Loucy (cell line): ENCODE data around the gene TBC1D3B.
"Not testable (repeated sequence)": the region's sequence is repeated elsewhere in the genome, so short reads cannot be mapped to it uniquely, and the experiment has no call there.

Experiments used
- H2AFZ ChIP-seq: fragments of 200-600 bp; sonication (generic); 2 replicates; pipeline ENCODE4 v1.6.0; 2016; ENCODE audit warnings: antibody characterized with exemption, mild to moderate bottlenecking, low read length, moderate library complexity
- H3F3A ChIP-seq: fragments of 200-600 bp; 2 replicates; pipeline ENCODE4 v1.6.0; 2016; ENCODE audit warnings: antibody characterized with exemption, low read depth, mild to moderate bottlenecking
- H3K27me3 ChIP-seq: fragments of 200-600 bp; sonication (generic); 2 replicates; pipeline ENCODE4 v1.6.1; 2014; ENCODE audit warnings: low read length, mild to moderate bottlenecking; ENCODE audit not compliant: insufficient read depth, poor library complexity, severe bottlenecking
- H3K36me3 ChIP-seq: fragments of 200-600 bp; sonication (generic); 2 replicates; pipeline ENCODE4 v1.6.1; 2016; ENCODE audit warnings: low read length; ENCODE audit not compliant: insufficient read depth
- H3K4me1 ChIP-seq: fragments of 200-600 bp; sonication (generic); 2 replicates; pipeline ENCODE4 v1.5.1; 2014; ENCODE audit warnings: low read length, mild to moderate bottlenecking; ENCODE audit not compliant: insufficient read depth, poor library complexity, severe bottlenecking
- H3K4me2 ChIP-seq: fragments of 200-600 bp; sonication (generic); 2 replicates; pipeline ENCODE4 v1.6.0; 2014; ENCODE audit warnings: antibody characterized with exemption, low read length, low read depth, mild to moderate bottlenecking; ENCODE audit not compliant: poor library complexity, severe bottlenecking
- H3K4me3 ChIP-seq: fragments of 200-600 bp; sonication (generic); 2 replicates; pipeline ENCODE4 v1.5.1; 2014; ENCODE audit warnings: low read length, mild to moderate bottlenecking, mixed read lengths; ENCODE audit not compliant: poor library complexity, severe bottlenecking
- H3K79me2 ChIP-seq: fragments of 200-600 bp; sonication (generic); 2 replicates; pipeline ENCODE4 v1.6.1; 2014; ENCODE audit warnings: low read length; ENCODE audit not compliant: insufficient read depth
- H3K9ac ChIP-seq: fragments of 200-600 bp; sonication (generic); 2 replicates; pipeline ENCODE4 v1.6.0; 2014; ENCODE audit warnings: mild to moderate bottlenecking, low read depth, low read length, moderate library complexity; ENCODE audit not compliant: poor library complexity, severe bottlenecking
- H3K9me2 ChIP-seq: fragments of 200-600 bp; sonication (generic); replicated peaks from 2 replicates; pipeline ENCODE4 v1.6.1; 2016; ENCODE audit warnings: low read depth, low read length, mixed read lengths
- H3K9me3 ChIP-seq: fragments of 200-600 bp; sonication (generic); 2 replicates; pipeline ENCODE4 v1.6.1; 2014; ENCODE audit warnings: mild to moderate bottlenecking, antibody characterized with exemption, low read length, low read depth; ENCODE audit not compliant: insufficient read depth
- H4K20me1 ChIP-seq: fragments of 200-600 bp; sonication (generic); 2 replicates; pipeline ENCODE4 v1.6.0; 2014; ENCODE audit warnings: antibody characterized with exemption, low read length, mild to moderate bottlenecking; ENCODE audit not compliant: insufficient read depth, poor library complexity, severe bottlenecking
- CTCF ChIP-seq: fragments of 200-600 bp; sonication (generic); conservative IDR thresholded peaks from 2 replicates; pipeline ENCODE4 v1.5.1; 2014; ENCODE audit warnings: mild to moderate bottlenecking, antibody characterized with exemption, low read length
- EZH2phosphoT487 ChIP-seq: fragments of 200-600 bp; IDR thresholded peaks from 2 replicates; pipeline ENCODE4 v1.6.1; 2018; ENCODE audit warnings: antibody characterized with exemption, mild to moderate bottlenecking, moderate library complexity, borderline replicate concordance

The TBC1D3B gene

GRCh38 chr17:36212272-36212605, 35.8 kb upstream of the TBC1D3B start:
- no peak overlapping the region for H3K4me2 ChIP-seq
- H2AFZ ChIP-seq: no peak overlapping the region
- no peak overlapping the region for H3K4me3 ChIP-seq
- H3K4me1 ChIP-seq: no peaks in the 10 kb centered on the region
- H3K9me3 ChIP-seq: no peaks in the 10 kb centered on the region
- no peaks in the 10 kb centered on the region for H3K79me2 ChIP-seq
- no peaks in the 10 kb centered on the region for H3K9me2 ChIP-seq
- no peaks in the 10 kb centered on the region for H3K36me3 ChIP-seq
- no peak overlapping the region for H3K9ac ChIP-seq
- no peaks in the 10 kb centered on the region for H3K27me3 ChIP-seq
- no peaks in the 10 kb centered on the region for H4K20me1 ChIP-seq
- no peak for TF ChIP-seq CTCF
- TF ChIP-seq EZH2phosphoT487: no peak
- H3F3A ChIP-seq: no peaks in the 10 kb centered on the region

- H3K9me3 ChIP-seq, H3K4me2 ChIP-seq, H3K79me2 ChIP-seq, H3K4me3 ChIP-seq, H3F3A ChIP-seq, H3K9me2 ChIP-seq, H4K20me1 ChIP-seq, H2AFZ ChIP-seq, H3K9ac ChIP-seq, H3K36me3 ChIP-seq, H3K4me1 ChIP-seq, H3K27me3 ChIP-seq: not testable (repeated sequence)
Observed at GRCh38 chr17:36211484-36212271, 35.2 kb upstream of the TBC1D3B start.

GRCh38 chr17:36210439-36211211, 34.2 kb upstream of the TBC1D3B start, which contains the start of gene CCL4L2:
CCL4L2 (plus strand) TSS chr17:36211063.
- H3K36me3 ChIP-seq, H3K27me3 ChIP-seq, H3K4me3 ChIP-seq: not testable (repeated sequence)

GRCh38 chr17:36209575-36209974, 33.1 kb upstream of the TBC1D3B start:
- H3K4me3 ChIP-seq: no peak overlapping the region
- no peaks in the 10 kb centered on the region for H3K9me2 ChIP-seq
- no peaks in the 10 kb centered on the region for H3K9me3 ChIP-seq
- H3K36me3 ChIP-seq: no peaks in the 10 kb centered on the region
- no peaks in the 10 kb centered on the region for H3K4me1 ChIP-seq
- H3K27me3 ChIP-seq: no peaks in the 10 kb centered on the region
- H3F3A ChIP-seq: no peaks in the 10 kb centered on the region
- H4K20me1 ChIP-seq: no peaks in the 10 kb centered on the region
- no peaks in the 10 kb centered on the region for H3K79me2 ChIP-seq
- no peak for TF ChIP-seq CTCF
- TF ChIP-seq EZH2phosphoT487: no peak
- no peak overlapping the region for H3K4me2 ChIP-seq
- no peak overlapping the region for H2AFZ ChIP-seq
- H3K9ac ChIP-seq: no peak overlapping the region

More at GRCh38 chr17:36210439-36211211, 34.2 kb upstream of the TBC1D3B start, which contains the start of gene CCL4L2:
- not testable (repeated sequence) for H2AFZ ChIP-seq, H4K20me1 ChIP-seq, H3K9ac ChIP-seq, H3K4me2 ChIP-seq, H3F3A ChIP-seq, H3K79me2 ChIP-seq, H3K4me1 ChIP-seq, H3K9me3 ChIP-seq, H3K9me2 ChIP-seq

- H3F3A ChIP-seq, H3K4me3 ChIP-seq, H2AFZ ChIP-seq, H3K36me3 ChIP-seq, H3K27me3 ChIP-seq, H3K9ac ChIP-seq, H3K9me3 ChIP-seq, H3K79me2 ChIP-seq, H3K9me2 ChIP-seq, H4K20me1 ChIP-seq, H3K4me2 ChIP-seq: not testable (repeated sequence)
- peaks cover 12% of the 10 kb centered on the region for H3K4me1 ChIP-seq
Observed at GRCh38 chr17:36207383-36207782, 30.9 kb upstream of the TBC1D3B start.

- not testable (repeated sequence) for H3K9ac ChIP-seq, H3K4me2 ChIP-seq, H3K4me3 ChIP-seq, H3K79me2 ChIP-seq, H3K9me3 ChIP-seq, H4K20me1 ChIP-seq, H2AFZ ChIP-seq, H3F3A ChIP-seq, H3K36me3 ChIP-seq, H3K27me3 ChIP-seq, H3K9me2 ChIP-seq
- H3K4me1 ChIP-seq: peaks cover 18% of the 10 kb centered on the region
Observed at GRCh38 chr17:36206486-36206821, 30.0 kb upstream of the TBC1D3B start.
